Stimulated activated memory B cell treated with anti-CD40 and anti-IgM and Interleukin-4, amounts not matched to agents 10 μg/mL and 1 μg/mL and 100 μg/mL, for 72 hours (primary cell): Measurements from ENCODE around the gene KRT85.
A peak's percentile ranks its signal among the peaks of the same experiment; 100 is the strongest.

Experiments used
- ATAC-seq: fragments of 150-1000 bp; cut with Tn5 transposase; 2 replicates; pipeline ENCODE4 v1.10.0; 2021
- H3K27ac Mint-ChIP-seq: one replicate; pipeline ENCODE4 v1.8.0; 2022; ENCODE audit warnings: mild to moderate bottlenecking, mixed read lengths
- H3K27me3 Mint-ChIP-seq: one replicate; pipeline ENCODE4 v1.8.0; 2022; ENCODE audit warnings: mixed read lengths
- H3K36me3 Mint-ChIP-seq: one replicate; pipeline ENCODE4 v1.8.0; 2022; ENCODE audit warnings: mixed read lengths
- H3K4me1 Mint-ChIP-seq: one replicate; pipeline ENCODE4 v1.8.0; 2022; ENCODE audit warnings: mixed read lengths
- H3K4me3 Mint-ChIP-seq: one replicate; pipeline ENCODE4 v1.8.0; 2022; ENCODE audit warnings: mild to moderate bottlenecking, moderate library complexity, mixed read lengths
- H3K9me3 Mint-ChIP-seq: one replicate; pipeline ENCODE4 v1.8.0; 2022; ENCODE audit warnings: mixed read lengths

Gene KRT85

DNA sequence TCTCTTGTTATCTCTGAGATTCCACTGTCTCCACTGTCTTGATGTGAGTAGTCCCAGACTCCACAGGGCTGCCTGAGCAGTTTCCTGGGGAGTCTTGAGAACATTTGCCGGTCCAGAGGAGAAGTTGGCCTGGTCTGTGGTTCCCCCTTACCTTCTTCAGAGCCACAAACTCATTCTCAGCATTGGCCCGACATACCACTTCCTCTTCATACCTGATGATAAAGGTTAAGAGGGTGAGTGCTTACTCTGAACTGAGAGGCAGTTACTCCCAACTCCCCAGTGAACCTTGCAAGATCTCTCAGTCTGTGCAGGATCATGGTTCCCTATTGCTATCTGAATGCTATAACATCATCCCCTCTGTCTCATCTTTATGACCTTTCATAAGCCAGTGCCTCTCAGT is 15.6 kb upstream of the KRT85 start:
- H3K36me3 Mint-ChIP-seq: no peaks in the 10 kb centered on the region
- no peaks in the 10 kb centered on the region for H3K9me3 Mint-ChIP-seq
- peaks cover 26% of the 10 kb centered on the region for H3K27me3 Mint-ChIP-seq
- peak overlapping the region; percentile 6 for H3K4me3 Mint-ChIP-seq
- peak; percentile 92 for ATAC-seq
- peaks cover 11% of the 10 kb centered on the region for H3K4me1 Mint-ChIP-seq
- H3K27ac Mint-ChIP-seq: peak overlapping the region; percentile 23

GRCh38 chr12:52381206-52381605 is 13.9 kb upstream of the KRT85 start:
- Mint-ChIP-seq H3K4me1 (peaks cover 11% of the 10 kb centered on the region), H3K9me3 (no peaks in the 10 kb centered on the region)
- no peak for ATAC-seq

GRCh38 chr12:52380271-52380694 is 13.0 kb upstream of the KRT85 start:
- Mint-ChIP-seq H3K4me3 (no peak overlapping the region), H3K36me3 (no peaks in the 10 kb centered on the region), H3K27ac (no peak overlapping the region), H3K27me3 (peaks cover 50% of the 10 kb centered on the region), H3K4me1 (peaks cover 11% of the 10 kb centered on the region), H3K9me3 (no peaks in the 10 kb centered on the region)
- ATAC-seq: no peak

More at GRCh38 chr12:52381206-52381605, 13.9 kb upstream of the KRT85 start:
- Mint-ChIP-seq H3K27ac (no peak overlapping the region), H3K27me3 (peaks cover 42% of the 10 kb centered on the region), H3K4me3 (no peak overlapping the region), H3K36me3 (no peaks in the 10 kb centered on the region)

DNA sequence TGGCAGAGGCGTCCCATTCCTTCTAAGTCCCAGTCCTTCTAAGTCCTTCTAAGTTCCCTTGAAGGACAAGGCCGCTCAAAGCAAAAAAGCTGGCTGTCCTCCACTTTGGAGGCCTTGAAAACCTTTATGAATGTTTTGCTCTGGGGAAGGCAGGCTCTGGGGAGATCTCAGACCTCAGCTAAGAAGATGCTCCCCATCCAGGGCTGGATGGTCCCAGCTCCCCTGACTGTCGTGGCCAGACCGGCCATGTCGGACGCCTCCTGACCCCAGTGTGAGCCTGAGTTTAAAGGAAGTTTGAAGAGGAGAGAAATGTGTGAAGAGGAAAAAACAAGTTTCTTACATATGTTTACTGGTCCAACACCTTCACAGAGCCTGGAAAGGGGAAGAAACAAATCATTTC is 12.3 kb upstream of the KRT85 start:
- H3K27ac Mint-ChIP-seq: no peak overlapping the region
- peaks cover 50% of the 10 kb centered on the region for H3K27me3 Mint-ChIP-seq
- H3K36me3 Mint-ChIP-seq: no peaks in the 10 kb centered on the region
- peaks cover 11% of the 10 kb centered on the region for H3K4me1 Mint-ChIP-seq
- no peak overlapping the region for H3K4me3 Mint-ChIP-seq
- ATAC-seq: no peak
- no peaks in the 10 kb centered on the region for H3K9me3 Mint-ChIP-seq

DNA sequence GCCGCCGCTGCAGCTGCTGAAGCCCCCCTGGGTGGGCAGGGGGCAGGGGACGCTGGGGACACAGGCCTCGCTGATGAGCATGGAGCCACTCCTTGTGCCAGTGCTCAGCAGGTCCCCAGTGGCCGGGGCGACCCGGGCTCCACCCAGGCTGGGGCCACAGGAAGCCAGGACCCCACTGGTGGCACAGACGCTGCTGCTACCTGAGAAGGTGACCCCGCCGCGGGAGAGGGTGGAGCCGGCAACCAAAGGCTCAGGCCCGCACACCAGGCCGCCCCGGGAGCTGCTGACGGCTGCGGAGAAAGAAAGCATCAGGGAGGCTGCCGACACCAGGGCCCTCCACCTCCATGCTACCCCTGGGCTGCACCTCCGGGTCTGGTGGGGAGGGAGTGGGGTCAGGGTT is 10.8 kb upstream of the KRT85 start:
- no peaks in the 10 kb centered on the region for H3K36me3 Mint-ChIP-seq
- H3K9me3 Mint-ChIP-seq: peaks cover 4% of the 10 kb centered on the region
- H3K4me3 Mint-ChIP-seq: no peak overlapping the region
- peaks cover 50% of the 10 kb centered on the region for H3K27me3 Mint-ChIP-seq
- H3K27ac Mint-ChIP-seq: no peak overlapping the region
- peaks cover 9% of the 10 kb centered on the region for H3K4me1 Mint-ChIP-seq
- no peak for ATAC-seq

DNA sequence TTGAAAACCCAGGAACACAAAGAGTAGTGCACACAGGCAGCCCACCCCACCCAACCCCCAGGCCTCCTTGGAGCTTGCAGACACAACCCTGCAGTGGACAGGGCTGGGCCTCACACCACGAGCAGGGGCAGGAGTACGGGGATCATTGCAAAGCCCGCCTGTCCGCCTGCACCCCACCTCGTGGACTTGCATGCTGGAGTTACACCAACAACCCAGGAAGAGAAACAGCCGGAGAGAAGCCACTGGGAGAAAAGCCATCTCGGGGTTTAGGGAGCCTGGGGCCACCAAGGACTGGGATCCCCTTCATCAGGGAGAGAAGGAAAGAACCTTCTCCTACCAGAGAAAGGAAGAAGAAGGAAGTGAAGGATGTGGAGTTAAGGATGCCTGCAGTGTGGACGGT is 10.0 kb upstream of the KRT85 start:
- Mint-ChIP-seq H3K9me3 (peaks cover 4% of the 10 kb centered on the region), H3K27me3 (peaks cover 57% of the 10 kb centered on the region), H3K4me1 (peaks cover under 1% of the 10 kb centered on the region), H3K4me3 (no peak overlapping the region), H3K27ac (no peak overlapping the region), H3K36me3 (no peaks in the 10 kb centered on the region)
- no peak for ATAC-seq

- ATAC-seq: peak; percentile 57
- Mint-ChIP-seq H3K36me3 (no peaks in the 10 kb centered on the region), H3K4me3 (no peak overlapping the region)
These were observed 5.2 kb upstream of the KRT85 start for GRCh38 chr12:52372216-52373154.

GRCh38 chr12:52371716-52372115 is 4.4 kb upstream of the KRT85 start:
- Mint-ChIP-seq H3K36me3 (no peaks in the 10 kb centered on the region), H3K4me3 (no peak overlapping the region), H3K4me1 (no peaks in the 10 kb centered on the region), H3K9me3 (peaks cover 4% of the 10 kb centered on the region), H3K27me3 (peaks cover 73% of the 10 kb centered on the region), H3K27ac (no peak overlapping the region)
- no peak for ATAC-seq

More at GRCh38 chr12:52372216-52373154, 5.2 kb upstream of the KRT85 start:
- peaks cover 4% of the 10 kb centered on the region for H3K9me3 Mint-ChIP-seq
- peaks cover 73% of the 10 kb centered on the region for H3K27me3 Mint-ChIP-seq
- H3K27ac Mint-ChIP-seq: no peak overlapping the region
- H3K4me1 Mint-ChIP-seq: no peaks in the 10 kb centered on the region

GRCh38 chr12:52370926-52371608 is 3.8 kb upstream of the KRT85 start:
- ATAC-seq: no peak
- Mint-ChIP-seq H3K9me3 (peaks cover 4% of the 10 kb centered on the region), H3K4me1 (no peaks in the 10 kb centered on the region), H3K27ac (no peak overlapping the region), H3K27me3 (peaks cover 73% of the 10 kb centered on the region), H3K4me3 (no peak overlapping the region), H3K36me3 (no peaks in the 10 kb centered on the region)

DNA sequence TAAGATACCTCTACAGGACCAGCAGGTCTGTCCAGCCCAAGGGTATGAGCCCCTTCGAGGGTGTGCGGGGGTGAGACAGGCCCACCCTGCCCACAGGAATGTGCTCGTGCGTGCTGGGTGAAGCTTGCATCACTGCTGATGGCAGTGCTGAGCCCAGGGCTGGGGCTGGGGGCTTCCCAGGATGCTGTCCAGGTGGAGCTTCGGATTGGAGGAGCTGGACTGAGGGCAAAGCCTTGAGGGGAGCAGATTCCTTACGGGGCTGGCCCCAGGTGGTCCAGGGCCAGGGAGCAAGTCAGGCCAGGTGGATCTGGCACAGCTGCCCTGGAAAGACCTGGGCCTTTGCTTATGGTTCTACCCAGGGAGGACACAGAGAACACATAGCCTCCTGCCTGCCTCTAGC is 2.5 kb upstream of the KRT85 start:
- Mint-ChIP-seq H3K4me1 (peaks cover 11% of the 10 kb centered on the region), H3K4me3 (no peak overlapping the region), H3K27me3 (peaks cover 71% of the 10 kb centered on the region), H3K36me3 (no peaks in the 10 kb centered on the region), H3K27ac (no peak overlapping the region), H3K9me3 (peaks cover 4% of the 10 kb centered on the region)
- ATAC-seq: no peak

GRCh38 chr12:52369211-52369610 is 1.9 kb upstream of the KRT85 start:
- Mint-ChIP-seq H3K27ac (no peak overlapping the region), H3K9me3 (peaks cover 3% of the 10 kb centered on the region), H3K36me3 (no peaks in the 10 kb centered on the region), H3K4me3 (no peak overlapping the region), H3K27me3 (peaks cover 76% of the 10 kb centered on the region), H3K4me1 (peaks cover 17% of the 10 kb centered on the region)
- no peak for ATAC-seq

DNA sequence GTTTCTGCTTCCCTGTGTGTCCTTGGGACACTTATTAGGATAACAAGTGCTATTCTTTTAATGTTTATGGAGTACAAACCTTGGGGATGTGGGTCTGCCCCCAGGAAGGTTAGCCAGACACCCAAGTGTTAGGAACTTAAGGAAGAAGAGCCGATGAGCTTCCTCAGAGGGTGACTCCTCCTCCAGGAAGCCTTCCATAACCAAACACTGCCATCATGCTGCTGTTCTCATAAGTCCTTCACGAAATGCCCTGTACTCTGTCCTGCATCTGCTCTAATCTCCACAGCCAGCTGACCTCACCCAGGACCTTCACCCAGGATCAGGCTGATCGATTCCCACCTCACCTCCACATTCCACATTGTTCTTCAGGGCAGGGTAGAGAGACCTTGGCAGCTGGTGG is 1.2 kb upstream of the KRT85 start:
- no peak for ATAC-seq
- H3K4me1 Mint-ChIP-seq: peaks cover 18% of the 10 kb centered on the region
- H3K27ac Mint-ChIP-seq: no peak overlapping the region
- no peaks in the 10 kb centered on the region for H3K9me3 Mint-ChIP-seq
- no peak overlapping the region for H3K4me3 Mint-ChIP-seq
- H3K27me3 Mint-ChIP-seq: peaks cover 83% of the 10 kb centered on the region
- H3K36me3 Mint-ChIP-seq: no peaks in the 10 kb centered on the region

- Mint-ChIP-seq H3K27ac (no peak overlapping the region), H3K36me3 (no peaks in the 10 kb centered on the region), H3K27me3 (peaks cover 89% of the 10 kb centered on the region), H3K4me3 (no peak overlapping the region), H3K9me3 (no peaks in the 10 kb centered on the region), H3K4me1 (peaks cover 18% of the 10 kb centered on the region)
- no peak for ATAC-seq
These were observed 595 bp upstream of the KRT85 start for GRCh38 chr12:52367876-52368275.

DNA sequence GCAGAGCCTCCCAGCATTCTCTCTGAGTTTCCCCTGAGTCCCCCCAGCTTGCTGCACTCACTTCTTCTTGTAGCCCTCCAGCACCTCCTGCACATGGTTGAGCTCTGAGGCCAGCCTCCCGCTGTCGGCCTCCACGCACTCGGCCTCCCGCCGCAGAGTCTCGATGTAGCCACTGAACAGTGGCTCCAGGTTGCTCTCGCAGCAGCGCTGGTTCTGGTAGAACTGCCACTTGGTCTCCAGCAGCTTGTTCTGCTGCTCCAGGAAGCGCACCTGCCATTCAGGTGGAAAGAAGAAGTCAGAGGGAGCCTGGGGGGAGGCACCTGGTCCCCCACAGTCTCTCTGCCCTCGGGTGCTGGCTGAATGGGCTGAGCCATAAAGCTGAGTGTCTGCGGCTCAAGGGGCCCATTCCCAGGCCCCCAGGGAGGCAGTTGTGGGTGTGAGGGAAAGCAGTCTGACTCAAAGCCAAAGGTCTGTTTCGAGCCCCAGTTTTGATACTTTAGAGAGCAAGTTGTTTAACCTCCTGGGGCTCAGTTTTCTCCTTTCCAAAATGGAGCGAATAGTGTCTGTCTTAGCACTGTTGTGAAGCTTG is 2.3 kb downstream of the KRT85 start:
- Mint-ChIP-seq H3K27me3 (peaks cover 75% of the 10 kb centered on the region), H3K4me3 (no peak overlapping the region), H3K27ac (no peak overlapping the region), H3K4me1 (peaks cover 21% of the 10 kb centered on the region), H3K9me3 (no peaks in the 10 kb centered on the region), H3K36me3 (no peaks in the 10 kb centered on the region)
- ATAC-seq: peak; percentile 77

DNA sequence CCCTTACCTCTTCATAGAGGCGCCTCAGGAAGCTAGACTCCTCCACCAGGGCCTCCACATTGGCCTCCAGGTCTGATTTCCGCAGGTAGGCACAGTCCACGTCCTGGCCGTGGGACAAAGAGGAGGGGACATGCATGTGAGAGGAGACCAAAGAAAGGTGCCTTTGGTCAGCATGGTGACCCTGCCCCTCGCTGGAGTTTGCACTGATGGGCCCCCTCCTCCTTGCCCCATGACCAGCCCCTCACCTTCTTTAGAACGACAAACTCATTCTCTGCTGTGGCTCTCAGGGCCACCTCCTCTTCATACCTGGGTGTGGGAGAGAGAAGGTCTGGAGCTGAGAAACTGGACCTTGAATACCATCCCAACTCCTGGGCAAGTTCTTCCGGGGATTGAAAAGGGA is 3.2 kb downstream of the KRT85 start:
- Mint-ChIP-seq H3K27ac (no peak overlapping the region), H3K4me1 (peaks cover 30% of the 10 kb centered on the region), H3K4me3 (no peak overlapping the region), H3K27me3 (peaks cover 75% of the 10 kb centered on the region), H3K36me3 (no peaks in the 10 kb centered on the region), H3K9me3 (no peaks in the 10 kb centered on the region)
- ATAC-seq: no peak
